IPS-11a (cell line): ENCODE results near the gene ADK.

Source experiments
- H3K4me3 ChIP-seq: one replicate; pipeline ENCODE4 v1.5.1; 2013; ENCODE audit warnings: low read depth, low read length, control low read depth

Gene ADK

DNA sequence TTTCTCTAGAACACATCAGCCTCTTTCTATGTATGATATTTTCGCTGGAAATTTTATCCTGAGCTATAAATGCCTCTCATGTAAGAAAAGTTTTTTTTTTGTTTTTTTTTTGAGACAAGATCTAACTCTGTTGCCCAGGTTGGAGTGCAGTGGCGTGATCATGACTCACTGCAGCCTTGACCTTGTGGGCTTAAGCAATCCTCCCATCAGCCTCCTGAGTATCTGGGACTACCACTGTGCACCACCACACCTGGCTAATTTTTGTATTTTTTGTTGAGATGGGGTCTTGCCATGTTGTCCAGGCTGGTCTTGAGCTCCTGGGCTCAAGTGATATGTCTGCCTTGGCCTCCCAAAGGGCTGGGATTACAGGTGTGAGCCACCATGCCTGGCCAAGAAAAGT, 80.4 kb downstream of the ADK start:
- H3K4me3 ChIP-seq = no peak overlapping the region

DNA sequence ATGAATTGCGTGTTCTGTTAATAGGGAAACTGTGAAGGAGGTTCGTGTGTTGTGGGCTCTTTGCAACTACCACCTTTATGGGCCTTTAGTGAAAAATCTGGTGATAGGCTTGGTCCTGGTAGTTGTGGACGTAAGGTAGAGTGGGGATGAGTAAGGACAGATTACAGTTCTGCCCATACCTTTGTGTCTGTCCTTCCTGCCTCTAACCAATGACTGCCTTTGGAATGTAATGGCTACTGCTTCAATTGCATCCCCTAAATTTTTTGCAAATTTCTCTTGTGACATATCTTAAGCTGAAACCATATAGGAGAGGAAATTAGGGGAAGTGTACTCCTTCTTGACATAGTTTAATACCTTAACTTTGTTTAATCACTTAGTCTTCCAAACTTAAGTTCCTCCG, 82.3 kb downstream of the ADK start:
- H3K4me3 ChIP-seq = no peak overlapping the region

DNA sequence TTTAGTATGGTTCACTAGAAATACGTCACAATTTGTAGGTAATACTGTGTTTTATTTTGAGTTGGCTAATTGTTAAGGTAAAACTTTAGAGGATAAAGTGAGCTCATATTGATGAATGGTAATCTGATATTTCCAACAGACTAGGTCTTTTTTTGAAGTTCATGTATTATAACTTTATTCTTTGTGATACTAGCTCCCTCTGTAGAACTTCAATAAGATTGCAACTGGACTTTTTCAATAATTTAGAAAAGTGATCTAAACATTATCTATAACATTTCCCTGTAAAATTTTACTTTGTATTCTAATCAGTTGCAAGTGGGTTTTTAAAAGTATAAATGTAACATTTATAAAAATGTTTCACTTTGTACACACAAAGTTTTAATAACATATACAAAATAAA, 83.5 kb downstream of the ADK start:
- H3K4me3 ChIP-seq = no peak overlapping the region

DNA sequence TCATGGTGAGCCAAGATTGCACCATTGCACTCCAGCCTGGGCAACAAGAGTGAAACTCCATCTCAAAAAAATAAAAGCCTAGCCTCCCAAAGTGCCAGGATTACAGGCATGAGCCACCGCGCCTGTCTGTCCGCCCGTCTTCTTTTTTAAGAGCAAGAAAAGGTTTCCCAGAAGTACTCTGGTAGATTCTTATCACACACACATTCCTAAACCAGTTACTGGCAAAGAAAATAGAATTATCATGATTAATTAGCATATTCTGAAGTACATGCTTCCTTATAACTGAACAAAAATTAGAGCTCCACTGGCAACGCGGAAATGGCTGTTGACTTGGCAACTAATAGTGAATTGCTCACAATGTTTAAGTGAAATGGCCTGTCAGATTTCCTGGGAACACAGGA, 87.0 kb downstream of the ADK start:
- H3K4me3 ChIP-seq = no peak overlapping the region

DNA sequence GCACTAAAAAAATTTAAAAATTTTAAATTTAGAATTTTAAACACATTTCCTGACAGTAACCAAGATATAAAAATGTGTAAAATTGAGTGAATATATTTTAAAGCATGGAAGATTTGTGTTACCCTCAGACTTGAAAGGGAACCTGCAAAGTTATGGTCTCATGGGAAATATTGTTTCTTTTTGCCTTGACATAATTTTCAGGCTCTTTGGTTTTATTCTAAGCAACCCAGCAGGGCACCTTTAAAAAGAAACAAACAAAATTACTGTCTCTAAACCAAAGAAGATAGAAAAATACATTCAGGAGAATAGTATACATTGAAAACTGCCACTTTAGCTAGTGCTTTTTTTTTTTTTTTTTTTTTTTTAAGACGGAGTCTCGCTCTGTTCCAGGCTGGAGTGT, 87.5 kb downstream of the ADK start:
- no peak overlapping the region for H3K4me3 ChIP-seq

DNA sequence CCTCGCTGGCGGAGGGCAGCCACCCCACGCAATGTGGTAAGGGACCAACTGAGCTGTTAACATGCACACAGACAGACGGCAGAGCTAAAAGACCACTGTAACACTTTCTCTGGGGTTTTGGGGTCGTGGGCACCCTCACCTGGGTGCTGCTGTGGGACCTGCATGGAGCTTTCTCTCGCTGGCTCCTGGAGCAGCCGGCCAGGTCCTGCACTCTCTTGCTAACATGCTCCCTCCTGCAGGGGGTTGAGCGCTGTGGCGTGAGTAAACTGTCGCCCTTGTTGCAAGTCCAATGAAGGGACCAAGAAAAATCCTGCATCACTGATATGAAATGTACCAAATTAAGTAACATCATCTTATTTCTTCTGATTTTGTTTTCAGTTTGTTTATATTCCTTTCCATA, 92.0 kb downstream of the ADK start:
- H3K4me3 ChIP-seq = no peak overlapping the region

DNA sequence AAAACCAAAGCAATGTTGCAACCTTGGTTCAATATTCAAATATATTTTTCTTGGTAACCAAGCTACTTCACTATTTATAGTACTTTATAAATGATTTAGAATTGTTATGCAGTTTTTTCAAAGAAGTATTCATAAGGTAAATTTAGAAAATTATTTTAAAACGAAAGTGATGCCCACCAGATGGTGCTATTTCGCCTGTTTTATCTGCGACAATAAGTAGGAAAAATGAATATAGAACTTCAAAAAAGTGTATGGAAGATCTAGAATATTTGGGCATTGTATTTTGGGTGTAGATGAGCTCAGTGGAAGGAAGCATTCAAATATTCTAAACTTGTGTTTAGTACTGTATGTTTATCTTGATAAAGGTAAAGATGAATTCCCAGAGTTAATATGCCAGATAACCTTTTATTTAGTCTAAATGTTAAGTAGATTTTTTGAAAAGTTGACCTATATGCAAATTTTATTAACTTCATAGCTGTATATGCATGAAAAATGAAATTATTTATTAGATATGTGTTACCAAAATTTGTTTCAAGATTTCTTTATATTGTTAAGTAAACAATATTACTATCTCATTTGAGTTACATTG, 93.2 kb downstream of the ADK start:
- no peak overlapping the region for H3K4me3 ChIP-seq

DNA sequence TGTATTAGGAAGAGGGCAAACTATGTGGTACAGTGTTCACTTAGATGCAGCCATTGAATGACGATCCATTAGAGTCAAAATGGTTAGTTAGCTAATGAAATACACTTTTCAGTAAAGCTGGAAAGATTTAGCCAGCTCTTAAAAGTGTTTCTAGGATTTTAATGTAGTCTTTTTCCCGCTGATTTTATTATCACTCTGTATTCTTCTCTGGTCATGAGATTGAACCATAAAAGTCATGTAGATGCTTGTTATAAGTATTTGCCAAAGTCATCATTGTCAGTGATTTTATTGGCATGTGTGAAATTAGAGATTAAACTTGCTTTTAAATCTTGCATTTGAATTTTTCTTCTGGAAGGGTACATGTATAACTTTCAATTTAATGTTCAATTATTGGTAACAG, 93.8 kb downstream of the ADK start:
- no peak overlapping the region for H3K4me3 ChIP-seq

DNA sequence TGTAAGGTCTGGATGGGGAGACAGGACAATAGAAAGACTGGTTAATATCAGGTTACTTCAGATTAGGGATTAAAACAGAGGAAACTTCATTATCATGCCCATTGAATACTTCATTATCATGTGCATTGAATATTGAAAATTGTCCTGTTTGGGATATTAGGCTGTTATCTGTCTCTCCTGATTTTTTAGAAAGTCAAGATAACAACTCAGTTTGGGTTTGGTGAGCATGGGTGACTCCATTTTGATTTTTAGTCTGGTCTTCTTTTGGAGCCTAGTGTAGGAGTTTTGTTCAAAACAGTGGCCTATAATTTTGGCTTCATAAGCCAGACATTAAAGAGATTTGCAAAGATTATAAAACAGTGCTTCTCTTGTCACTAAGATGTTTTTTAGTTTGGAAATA, 95.5 kb downstream of the ADK start:
- H3K4me3 ChIP-seq = no peak overlapping the region

DNA sequence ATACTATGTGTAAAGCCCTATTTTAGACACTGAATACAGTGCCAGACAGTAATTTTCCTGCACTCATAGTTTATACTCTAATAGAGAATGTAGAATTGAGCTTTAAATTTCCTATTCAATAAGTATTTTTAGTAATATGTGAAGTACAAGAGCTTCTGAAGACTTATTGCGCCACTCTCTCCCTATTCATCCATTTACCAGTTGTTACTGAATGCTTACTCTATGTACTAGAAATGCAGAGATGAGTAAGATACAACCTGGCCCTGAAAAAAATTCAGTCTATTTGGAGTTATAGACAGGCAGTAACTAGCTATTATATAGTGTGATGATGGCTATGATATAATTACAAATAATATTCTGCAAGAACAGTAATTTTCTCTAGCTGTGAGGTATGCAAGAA, 98.8 kb downstream of the ADK start:
- H3K4me3 ChIP-seq = no peak overlapping the region

DNA sequence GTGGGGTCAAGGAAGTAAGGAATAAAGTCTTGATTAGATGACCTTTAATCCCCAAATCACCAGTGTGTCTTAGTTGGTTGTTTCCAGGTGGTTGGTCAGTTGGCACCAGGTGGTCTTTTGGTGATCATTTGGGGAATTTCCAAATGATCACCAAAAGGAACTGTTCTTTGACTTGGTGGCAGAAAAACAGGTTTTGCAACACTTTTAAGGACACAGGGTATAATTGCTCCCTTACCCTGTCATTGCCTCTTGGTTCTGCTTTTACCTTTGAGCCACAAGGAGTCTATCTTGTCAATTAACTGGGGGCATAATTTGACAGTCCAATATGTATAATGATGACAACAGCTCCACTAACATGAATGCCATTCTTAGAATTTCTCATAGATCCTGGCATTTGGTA, 104.2 kb downstream of the ADK start:
- H3K4me3 ChIP-seq = no peak overlapping the region

DNA sequence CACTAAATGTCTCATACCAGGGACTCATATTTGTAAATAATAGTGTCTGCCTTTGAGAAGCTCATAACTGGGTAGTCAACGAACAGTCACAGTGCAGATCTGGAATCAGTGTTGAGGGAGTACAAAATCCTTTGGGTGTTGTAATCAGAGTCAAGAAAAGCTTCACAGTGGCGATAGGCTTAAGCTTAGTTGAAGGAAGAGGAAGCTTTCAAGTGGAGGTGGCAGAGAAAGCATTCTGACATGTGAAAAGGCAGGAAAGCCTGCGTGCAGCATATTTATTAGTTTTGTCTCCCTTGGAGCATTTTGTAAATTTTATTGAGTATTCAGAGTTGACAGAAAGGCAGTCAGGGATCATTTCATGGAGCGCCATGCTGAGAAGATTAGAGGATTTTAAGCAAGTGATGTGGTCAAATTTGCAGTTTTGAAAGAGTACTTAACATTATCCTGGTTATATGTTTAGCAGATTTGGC, 104.9 kb downstream of the ADK start:
- no peak overlapping the region for H3K4me3 ChIP-seq

DNA sequence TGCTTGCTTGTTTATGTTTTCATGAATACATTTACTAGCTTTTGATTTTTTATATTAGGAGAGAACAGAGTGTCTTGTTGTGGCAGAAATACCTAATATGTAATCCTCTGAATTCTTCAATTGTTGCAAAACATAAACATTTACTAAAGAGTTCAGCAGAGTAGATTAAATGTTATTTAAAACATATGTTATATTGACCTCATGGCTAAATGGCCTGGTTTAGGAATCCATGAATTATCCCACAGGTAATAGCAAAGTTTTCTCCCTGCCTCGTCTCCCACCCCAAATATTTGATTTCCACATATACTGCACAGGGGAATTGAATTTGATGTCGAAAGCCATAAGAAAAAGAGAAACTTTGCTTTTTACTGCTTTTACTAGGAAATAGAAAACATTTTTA, 111.8 kb downstream of the ADK start:
- H3K4me3 ChIP-seq = no peak overlapping the region

DNA sequence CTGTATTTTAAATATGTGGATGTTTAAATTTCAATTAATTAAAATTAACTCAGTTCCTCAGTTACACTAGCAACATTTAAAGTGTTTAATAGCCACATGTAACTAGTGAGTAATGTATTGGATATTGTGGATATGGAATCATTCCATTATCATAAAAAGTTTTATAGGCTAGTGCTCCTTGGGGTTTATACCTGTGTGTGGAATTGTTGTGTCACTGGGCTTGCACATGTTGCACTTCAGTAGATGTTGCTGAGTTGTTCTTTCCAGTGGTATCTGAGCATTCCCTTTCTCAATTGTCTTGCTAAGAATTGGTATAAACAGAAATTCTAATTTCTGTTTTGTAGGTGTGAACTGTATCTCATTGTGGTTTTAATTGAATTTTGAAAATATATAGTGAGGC, 113.0 kb downstream of the ADK start:
- H3K4me3 ChIP-seq = no peak overlapping the region

DNA sequence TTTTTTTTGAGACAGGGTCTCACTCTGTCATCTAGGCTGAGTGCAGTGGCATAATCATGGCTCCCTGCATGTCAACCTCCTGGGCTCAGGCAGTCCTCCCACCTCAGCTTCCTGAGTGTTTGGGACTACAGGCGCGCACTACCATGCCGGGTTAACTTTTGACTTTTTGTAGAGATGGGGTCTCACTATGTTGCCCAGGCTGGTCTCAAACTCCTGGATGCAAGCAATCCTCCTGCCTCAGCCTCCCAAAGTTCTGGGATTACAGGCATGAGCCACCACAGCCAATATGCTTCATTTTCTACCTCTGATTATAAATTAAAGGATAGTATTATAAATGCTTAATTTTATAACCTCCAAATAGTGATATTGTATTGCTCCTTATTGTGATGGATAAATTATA, 121.3 kb downstream of the ADK start:
- no peak overlapping the region for H3K4me3 ChIP-seq

DNA sequence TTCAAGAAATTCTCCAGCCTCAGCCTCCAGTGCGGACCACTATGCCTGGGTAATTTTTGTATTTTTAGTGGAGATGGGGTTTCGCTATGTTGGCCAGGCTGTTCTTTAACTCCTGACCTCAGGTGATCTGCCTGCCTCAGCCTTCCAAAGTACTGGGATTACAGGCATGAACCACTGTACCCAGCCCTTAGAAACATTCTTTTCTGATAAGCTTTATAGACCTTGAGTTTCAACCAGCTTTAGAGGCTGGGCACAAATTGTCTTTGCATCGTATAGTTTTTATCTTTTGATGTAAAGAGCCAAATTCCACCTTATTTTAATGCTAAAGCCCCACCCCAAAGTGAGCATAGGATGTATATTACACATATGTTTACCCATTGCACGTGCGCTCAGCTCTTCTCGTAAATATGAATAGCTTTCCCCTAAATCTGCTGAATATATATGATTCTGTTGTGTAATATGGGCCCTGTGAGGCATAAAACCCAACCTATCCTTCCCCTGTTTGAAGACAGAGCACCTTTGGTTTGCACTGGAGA, 124.8 kb downstream of the ADK start:
- H3K4me3 ChIP-seq = no peak overlapping the region

DNA sequence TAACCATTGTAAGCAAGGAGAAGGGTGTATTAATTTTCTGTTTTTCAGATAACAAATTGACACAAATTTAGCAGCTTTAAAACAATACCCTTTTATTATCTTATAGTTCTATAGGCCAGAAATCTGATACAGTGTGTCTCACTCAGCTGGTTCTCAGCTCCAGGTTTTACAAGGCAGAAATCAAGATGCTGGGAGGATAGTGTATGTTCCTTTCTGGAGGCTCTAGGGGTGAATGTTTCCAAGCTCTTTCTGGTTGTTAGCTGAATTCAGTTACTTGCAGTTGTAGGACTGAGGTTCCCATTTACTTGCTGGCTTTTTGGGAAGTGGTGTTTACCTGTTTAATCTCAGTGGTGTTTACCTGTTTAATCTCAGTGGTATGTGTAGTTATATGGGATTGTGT, 125.4 kb downstream of the ADK start:
- H3K4me3 ChIP-seq = no peak overlapping the region

DNA sequence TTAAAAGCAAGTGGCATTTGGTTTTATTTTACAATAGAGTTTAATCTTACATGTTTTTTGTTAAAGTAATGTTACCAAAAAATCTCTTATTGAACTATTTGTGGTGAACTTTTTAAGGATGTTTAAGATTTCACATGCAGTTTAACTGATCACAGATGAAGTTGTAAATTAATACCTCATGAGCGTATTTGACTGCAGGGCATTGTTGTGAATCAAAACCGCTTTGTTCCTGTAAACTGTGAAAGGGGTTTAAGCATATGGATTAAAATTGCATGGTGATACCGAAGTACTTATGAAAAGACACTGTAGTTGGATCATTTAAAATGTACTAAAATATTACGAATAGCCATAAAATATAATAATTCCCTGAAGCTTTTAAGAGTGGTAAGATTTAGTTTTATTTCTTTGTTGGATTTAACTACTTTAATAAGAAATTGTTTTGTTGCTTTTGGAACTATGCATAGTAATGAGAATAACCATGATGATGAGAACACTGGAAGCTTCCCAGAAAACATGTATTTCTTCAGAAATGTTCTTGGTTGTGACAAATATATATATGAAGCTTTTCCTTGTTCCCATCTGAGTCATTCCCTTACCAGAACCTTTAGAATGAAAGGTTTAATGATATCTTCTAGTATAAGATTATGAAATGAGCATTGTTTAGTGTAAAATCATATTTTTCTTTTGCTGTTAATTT, 131.3 kb downstream of the ADK start:
- no peak overlapping the region for H3K4me3 ChIP-seq

DNA sequence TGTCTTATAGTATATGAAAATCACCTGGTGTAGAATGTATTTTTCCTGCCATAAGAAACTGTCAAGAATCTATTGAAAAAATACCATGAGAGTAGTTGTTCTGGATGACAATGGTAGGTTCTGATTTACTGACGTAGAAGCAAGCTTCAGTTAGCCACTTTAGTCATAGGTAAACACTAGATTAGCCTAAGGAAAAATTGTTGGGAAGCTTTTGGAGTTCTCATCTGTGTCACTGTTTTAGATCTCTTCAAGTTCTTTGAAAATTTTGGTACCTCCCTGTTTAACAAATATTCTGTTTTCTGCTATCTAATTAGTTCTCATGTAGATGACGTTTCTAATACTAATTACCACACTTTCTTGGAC, 131.8 kb downstream of the ADK start:
- no peak overlapping the region for H3K4me3 ChIP-seq

DNA sequence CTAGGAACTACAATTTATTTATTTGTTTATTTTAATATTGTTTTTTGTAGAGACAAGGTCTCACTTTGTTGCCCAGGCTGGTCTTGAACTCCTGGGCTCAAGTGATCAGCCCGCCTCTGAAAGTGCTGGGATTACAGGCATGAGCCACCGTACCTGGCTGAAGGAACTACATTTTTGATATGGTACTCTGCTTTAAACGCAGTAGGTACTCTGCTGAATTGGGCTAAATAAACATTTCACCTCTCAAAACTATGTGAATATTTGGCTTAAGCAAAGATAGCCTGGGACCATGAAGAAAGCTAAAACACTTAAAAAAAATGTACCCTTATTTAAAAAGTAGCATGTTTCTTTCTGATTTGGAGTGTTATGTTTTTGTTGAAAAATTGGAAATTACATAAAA, 138.2 kb downstream of the ADK start:
- no peak overlapping the region for H3K4me3 ChIP-seq

DNA sequence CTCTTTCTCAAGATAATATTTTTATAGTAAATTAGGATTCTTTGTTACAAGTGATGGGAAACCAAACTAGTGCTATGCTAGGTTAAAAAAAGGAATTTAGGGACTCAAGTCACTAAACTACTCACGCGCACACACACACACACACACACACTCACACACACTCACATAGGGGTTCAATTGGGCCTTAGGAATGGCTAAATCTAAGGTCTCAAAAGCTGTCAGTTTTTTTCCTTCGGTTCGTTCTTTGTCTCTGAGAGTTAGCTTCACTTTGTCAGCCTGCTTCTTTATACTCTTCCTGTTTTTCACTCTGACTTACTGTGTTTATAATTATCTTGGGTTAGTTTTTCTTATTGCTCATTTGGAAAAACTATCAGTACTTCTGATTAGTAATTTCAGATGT, 138.9 kb downstream of the ADK start:
- H3K4me3 ChIP-seq = no peak overlapping the region

DNA sequence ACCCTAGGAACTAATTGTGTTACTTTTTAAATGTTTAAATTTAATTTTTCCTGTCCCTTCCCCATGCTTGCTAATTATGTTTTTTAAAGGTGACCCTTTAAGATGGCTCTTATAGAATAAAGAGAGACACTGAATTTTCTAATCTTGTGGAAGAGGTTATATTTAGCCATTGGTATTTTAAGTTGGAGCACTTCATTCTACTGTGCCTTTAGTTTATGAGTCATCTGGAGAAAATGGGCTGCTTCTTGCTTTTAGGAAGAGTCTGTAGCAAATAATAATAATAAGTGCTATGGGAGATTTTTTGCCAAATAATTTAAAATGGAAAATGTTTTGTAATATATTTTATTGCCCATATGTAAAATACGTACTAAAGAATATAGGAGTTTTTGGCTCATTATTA, 139.7 kb downstream of the ADK start:
- no peak overlapping the region for H3K4me3 ChIP-seq

DNA sequence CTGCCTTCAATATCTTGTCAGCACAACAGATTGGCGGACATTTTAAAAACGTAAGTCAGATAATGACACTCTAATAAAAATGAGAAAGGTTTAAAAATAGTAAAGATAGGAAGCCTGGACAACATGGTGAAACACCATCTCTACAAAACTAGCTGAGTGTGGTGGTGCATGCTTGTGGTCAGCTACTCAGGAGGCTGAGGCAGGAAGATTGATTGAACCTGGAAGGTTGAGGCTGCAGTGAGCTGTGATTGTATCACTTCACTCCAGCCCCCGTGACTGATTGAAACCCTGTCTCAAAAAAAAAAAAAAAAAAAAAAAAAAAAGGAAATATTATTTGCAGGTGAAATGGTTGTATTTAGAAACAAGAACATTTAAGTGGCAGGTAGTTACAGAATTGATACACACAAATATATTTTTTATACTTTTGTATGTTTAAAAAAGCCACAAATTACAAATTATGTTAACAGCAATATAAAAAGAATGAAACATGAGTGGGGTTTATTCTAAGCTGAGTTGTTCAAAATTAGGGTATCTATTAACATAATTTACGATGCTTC, 141.9 kb downstream of the ADK start:
- H3K4me3 ChIP-seq = no peak overlapping the region
